GM21367 (cell line): ENCODE measurements around the gene PIEZO2.
"Not testable (repeated sequence)": the region's sequence is repeated elsewhere in the genome, so short reads cannot be mapped to it uniquely, and the experiment has no call there.

Experiments used
- ATAC-seq: cut with Tn5 transposase; IDR thresholded peaks from one replicate; pipeline ENCODE4 v1.9.1; 2021; ENCODE audit not compliant: unreplicated experiment

The PIEZO2 gene

DNA sequence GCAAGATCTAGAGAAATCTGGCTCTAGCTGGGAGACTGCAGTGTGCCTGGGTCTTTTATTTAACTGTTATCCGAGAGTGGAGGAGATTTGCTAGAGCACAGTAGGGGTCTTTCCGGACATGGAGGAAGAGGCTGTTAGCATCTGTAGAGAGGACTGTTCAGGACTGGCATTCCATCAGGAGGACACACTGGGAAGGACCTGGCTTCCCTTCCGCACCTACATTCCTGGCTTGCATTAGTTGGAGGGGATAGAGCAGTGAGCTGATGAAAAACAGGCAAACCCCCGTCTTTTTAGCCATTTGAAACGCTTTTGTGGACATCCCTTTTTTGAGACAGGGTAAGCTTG lies 874 bp upstream of the PIEZO2 start:
- ATAC-seq = no peak

DNA sequence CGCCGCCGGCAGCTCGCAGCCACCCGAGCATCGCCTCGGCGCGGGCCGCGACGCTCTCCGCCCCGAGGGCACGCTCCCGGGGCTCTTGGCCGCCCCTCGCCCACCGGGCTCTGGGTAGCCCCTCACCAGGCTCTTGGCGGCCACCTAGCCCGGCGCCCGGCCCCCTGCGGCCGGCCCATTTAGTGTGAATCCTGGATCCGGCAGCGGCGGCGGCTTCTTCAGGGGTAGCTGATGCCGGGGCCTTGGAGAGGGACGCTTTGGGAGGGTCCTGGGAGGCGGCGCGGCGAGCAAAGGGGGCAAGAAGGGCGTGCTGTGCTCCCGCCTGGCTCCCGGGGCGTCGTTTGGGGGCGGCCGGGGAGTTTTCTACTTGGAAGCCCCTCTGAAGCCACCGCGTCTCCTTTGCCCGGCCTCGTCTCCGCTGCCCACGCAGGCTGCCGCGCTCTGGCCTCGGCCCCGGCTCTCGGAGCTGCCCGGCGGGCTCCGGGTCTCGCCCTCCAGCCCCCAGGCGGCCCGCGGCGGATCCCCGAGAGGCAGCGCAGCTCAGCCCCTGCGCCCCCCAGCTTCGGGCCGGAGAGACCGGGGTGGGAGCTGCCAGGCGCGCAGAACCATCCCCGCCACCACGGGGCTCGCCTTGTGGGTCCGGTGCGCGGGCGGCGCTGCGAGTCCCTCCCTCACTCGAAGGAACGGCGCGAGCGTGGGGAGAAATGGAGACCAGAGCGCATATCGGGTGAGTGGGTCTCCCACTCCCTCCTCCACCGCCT lies 509 bp downstream of the PIEZO2 start:
- no peak for ATAC-seq

DNA sequence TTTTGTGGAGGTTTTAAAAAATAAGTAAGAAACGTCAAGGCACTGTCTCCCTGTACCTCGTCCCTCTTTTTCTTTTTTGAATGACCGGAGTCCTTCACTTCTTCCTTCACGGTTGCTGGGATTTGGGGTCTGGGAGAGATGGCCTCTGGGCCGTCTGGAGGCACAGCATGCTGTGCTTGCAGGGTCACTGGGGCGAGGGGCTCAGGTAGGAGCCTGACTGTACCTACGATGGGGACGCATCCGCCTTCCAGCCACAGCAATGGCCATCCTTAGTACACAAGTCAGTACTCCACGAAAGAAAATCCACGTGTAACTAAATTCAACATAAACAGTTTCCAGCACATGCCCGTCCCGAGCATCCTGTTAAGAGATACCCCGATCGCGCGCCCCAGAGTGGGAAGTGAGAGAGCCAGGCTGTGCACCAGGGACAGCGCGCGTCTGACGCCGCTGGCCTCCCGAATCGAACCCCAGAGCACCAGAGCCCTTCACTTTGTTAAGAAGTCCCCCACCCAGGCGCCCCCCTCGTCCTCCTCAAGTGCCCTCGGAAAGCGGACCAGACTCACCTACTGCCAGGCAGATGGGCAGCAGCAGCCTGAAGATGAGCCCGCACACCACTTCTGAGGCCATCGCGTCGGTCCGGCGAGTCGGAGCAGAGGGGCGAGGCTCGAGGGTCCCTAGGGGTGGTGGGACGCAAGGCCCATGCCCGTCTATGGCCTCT lies 1.2 kb downstream of the PIEZO2 start:
- no peak for ATAC-seq

DNA sequence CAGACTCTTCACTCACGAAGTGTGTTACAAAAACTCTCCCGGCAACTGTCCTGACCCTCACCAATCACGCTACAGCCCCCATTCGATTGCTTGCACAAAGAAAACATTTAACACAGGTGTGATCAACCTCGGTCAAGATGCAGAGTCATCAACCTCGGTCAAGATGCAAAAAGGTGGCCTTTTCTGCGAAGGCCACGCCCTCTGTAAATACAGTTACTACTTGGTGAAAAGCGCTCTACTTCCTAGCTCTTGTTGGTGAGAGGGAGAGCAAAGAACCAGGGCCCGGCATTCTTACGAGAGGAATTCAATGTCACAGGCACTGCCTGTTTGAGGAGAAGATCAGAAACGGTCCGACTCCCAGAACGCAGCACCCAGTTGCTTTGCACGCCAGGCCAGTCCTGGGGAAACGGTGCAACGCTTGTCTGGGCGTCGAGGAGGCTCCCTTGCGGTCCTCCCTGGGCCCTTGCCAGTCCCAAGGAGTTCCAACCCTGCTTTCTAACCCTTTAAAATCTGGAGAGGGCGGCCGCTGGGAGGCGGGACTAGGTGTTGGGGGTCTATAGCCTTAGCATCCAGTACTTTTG lies 1.9 kb downstream of the PIEZO2 start:
- no peak for ATAC-seq

DNA sequence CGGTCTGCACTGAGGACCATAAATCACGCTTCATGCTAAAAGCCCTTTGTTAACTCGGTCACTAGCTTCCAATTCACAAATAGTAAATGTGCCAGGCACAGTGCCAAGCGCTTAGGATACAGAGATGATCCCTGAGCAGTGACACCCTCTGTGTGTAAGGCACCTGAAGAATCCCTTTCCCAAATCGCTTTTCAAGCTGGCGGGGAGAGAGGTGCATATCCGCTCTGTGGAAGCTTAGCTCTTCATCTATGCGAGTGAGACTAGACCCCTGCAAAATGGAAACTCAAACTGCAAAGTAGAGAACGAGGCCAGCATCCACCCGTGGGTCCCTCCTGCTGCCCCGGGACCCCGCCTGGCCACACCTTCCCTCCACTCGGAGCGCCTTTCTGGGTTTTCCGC lies 2.4 kb downstream of the PIEZO2 start:
- no peak for ATAC-seq

DNA sequence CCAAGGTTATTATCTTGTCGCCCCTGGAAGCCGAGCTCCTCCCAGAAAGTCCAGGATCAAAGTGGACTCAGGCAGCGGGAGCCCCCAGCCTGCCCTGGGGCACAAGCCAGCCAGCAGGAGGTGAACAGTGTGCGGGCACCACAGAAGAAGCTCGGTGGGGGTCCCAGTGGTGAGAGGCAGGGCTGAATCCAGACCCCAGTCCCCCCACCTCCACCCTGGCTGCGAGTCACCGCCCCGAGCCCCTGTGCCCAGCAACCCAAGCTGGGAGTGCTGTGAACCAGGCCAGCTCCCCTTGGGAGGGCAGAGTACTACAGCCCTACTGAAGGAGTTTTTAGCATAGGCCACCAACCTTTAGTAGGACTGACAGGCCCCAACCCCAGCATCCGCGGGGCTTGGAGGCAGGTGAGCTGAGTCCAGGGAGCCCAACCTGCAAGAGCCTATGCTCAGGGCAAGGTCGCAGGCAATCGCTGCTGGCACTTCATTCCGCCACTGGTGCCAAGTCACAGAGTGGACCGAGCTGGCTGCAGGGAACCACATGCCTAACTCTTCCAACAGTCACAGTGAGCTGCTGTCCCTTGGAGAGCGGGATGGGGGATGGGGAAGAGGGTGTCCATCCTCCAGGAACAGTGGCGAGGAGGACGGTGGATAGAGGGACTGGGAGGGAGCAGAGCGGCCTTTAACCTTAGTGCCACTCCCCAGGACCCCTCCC lies 3.0 kb downstream of the PIEZO2 start:
- no peak for ATAC-seq

DNA sequence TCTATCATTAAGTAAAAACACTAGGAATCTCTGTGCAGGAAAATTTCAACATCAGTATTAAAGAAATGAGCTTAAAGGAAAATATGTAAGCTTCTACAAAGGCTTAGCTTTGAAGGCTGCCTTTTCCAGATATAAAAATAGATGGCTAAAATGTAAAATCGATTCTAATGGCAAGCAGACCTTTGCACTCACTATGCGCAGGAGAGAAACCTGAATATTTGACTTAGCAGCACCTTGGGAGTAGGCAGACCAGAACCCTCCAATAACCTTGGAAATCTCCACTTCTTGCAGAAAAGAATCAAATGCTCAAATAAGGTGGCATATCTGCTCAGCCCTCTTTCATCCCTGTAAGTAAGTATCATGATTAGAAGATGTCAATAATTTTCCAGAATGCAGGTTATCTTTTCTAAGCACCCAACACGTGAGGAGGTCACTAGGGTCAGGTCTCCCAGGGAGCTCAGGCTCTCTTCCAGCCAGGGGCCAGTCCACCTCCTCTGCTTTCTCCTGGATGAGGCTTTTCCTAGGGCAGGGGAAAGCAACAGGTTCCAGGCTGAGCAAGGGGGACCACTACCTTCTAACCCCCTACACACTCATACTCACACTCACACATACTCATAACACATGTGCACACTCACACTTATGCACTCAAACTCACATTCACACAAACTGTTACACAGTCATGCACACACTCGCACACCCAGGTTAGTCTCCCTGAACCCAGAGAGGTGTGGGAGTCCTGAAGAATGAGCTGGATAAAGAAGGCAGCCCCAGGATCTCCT lies 3.8 kb downstream of the PIEZO2 start:
- ATAC-seq = no peak

DNA sequence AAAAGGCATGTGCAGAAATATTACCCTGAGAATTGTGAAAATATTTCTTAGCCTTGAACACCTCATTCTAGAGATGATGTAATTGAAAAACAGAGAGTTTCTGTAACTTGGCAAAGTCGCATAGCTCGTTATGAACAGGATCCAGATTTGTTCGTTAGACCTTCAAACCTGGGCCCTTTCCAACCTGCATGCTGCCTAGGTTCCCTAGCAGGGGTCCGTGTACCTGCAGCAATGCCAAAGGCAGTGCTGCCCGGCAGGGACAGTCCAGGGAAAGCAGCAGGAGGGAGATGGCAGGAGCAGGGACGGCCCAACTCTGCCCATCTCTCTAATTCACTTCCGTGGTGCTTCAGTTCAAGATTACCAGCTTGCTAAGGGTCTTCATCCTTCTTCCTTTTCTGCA lies 12.0 kb downstream of the PIEZO2 start:
- no peak for ATAC-seq

DNA sequence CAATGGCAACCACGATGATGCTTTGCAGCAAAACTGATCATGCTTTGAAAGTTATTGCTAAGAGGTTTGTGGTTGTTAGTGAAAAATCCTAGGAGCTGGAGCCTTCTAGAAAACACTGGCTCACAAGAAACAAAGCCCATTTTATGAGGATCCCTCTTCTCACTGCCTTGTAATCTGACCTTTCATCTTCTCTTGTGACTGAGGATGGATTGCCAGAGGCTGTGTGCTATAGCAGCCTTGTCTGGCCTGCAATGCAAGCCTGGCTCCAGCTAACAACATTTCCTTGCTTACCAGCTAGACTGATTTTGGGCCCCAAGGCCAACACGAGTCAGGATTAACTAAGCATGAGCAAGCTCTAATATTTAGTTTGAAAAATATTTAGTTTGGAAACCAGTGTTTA lies 13.1 kb downstream of the PIEZO2 start:
- ATAC-seq = no peak

DNA sequence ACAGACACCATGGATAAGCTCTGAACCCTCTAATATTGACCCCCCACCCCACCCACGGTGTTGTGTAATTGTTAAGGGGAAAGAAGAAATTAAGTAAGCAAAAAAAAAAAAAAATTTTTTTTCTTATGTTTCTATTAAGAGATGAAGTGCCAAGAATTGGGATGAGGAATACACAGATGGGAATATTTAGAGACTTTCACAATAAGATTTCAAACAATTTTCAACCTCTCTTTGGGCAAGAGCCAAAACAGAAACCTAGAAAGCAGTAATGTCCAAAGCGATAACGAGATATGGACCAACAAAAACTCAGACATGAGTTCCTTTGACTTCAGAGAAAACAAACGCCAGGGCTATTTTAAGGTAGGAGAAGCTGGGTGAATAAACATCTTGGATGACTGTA lies 14.4 kb downstream of the PIEZO2 start:
- ATAC-seq = no peak

DNA sequence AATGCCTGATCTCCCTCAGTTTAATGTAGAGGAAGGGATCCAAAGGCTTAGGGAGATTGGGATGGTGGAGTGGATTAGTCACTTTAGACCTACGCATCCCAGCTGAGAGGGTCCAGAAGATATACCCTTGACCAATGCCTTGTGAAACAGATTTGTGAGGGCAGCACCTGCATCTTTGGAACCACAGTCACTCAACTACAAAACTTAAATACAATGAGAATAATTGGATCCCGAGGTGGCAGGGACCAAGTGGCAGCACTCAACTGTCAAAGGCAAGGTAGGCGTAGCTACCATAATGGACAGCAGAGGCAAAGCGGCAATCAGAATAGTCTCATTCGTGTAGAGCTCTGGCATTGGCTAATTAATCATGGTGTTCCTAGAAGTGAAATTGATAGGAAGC lies 20.3 kb downstream of the PIEZO2 start:
- ATAC-seq = not testable (repeated sequence)

DNA sequence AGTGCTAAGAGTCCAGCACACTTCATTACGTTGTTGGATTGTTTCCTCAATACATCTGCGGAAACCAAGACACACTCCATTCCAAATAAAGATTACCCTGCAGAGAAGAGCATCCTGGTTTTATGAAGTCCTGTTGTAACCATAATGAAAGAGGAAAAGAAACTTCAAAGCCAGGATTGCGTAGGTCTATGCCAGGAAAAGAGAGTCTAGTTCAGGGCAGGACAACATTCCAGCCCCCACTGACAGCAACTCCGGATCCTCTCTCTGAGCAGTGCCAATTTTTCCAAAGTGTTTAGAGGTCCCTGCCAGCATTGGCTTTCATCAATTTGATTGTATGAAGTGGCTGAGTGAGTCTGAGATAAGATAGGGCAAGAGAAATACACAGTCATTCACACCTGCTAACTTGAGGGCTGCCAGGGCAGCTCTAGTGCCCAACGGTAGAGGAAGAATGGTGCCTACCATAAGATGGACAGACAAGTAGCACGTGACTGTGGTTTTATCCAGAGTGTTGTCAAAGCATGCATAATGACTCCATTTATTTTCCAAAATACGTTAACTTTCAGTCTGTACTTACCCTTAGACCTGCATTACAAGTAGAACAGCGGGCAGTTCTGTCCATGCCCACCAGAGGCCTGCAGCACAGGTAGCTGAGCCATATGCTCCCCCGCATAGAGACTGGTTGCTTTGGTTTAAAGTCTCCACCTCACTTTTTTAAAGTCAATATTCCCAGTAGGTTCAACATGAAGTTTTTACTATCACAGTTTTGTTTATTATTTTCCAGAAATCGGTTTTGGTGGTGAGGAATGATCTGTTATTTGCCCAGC lies 23.7 kb downstream of the PIEZO2 start:
- no peak for ATAC-seq

DNA sequence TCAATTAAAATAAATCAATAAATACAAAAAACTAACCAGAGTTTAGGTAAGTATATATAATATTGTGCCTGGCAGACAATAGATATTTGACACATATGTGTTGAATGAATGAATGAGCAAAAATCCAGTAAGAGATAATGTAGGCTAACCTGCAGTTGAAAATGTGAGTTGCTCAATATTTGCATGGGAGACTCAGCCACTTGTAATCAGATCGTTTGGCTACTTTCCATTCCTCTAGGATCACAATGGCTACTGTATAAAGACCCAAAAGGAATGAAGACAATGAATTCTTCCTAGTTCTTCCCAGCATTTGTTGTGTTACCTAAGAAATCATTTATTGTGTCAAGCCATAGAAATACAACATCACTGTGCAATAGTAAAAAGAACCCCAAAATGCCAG lies 25.3 kb downstream of the PIEZO2 start:
- no peak for ATAC-seq

DNA sequence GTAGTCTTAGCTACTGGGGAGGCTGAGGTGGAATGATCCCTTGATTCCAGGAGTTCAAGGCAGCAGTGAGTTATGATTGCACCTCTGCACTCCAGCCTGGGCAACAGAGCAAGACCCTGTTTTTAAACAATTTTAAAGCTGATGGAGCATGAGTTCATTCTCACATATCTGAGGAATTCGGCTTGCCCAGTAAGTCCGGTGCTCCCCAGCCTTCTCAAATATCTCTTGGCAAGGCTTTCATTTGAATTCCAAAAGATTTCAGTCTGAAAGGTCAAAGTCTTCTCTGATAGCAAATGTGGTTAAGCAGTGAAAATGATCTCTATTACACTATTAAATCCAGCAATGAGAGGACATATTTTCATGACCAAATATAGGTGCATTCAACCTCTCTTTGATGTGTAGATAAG lies 27.9 kb downstream of the PIEZO2 start:
- no peak for ATAC-seq

DNA sequence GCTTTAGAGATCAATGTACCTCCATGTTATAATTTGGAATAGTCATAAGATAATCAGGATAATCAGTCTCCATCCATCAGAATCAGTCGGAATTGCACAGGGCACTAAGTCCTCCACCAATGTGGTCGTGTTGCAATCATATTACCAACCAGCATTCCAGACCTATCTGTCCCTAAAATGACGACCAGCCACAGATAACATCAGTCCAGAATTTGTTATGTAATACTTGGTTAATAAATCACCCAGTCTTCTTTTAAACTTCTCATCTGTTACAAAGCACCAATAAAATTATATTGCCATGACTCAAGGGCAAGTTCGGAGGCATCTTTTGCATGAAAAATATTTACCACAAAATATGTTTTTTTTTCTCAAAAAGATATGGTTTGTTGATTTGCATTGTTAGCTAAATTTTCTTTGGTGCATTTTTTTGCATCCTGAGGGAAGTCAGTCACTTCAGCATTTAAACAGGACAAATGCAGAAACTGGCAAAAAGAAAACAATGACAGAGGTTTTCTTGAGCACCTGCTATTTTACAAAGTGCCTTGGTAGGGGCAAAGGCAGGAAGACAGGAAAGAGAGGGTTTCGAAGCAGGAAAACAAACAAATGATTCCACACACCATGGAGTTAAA lies 29.3 kb downstream of the PIEZO2 start:
- no peak for ATAC-seq

DNA sequence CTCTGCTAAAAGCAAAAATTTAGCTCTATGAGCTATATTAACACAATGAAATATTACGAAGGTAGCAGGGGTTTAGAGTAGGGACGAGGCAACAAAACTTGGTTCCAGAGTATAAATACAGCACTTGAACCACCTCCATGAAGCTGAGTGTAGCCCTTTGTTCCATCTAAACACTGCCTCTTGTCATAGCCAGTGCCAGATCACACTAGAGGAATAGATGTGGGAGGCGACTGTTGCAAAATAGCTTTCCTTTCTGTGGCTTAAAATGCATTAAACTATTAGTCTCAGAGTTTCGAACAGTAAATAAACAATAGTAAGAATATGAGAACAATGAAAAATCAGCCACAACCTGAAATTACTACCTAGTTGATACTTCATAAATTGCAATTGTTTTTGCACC lies 29.8 kb downstream of the PIEZO2 start:
- ATAC-seq = no peak

DNA sequence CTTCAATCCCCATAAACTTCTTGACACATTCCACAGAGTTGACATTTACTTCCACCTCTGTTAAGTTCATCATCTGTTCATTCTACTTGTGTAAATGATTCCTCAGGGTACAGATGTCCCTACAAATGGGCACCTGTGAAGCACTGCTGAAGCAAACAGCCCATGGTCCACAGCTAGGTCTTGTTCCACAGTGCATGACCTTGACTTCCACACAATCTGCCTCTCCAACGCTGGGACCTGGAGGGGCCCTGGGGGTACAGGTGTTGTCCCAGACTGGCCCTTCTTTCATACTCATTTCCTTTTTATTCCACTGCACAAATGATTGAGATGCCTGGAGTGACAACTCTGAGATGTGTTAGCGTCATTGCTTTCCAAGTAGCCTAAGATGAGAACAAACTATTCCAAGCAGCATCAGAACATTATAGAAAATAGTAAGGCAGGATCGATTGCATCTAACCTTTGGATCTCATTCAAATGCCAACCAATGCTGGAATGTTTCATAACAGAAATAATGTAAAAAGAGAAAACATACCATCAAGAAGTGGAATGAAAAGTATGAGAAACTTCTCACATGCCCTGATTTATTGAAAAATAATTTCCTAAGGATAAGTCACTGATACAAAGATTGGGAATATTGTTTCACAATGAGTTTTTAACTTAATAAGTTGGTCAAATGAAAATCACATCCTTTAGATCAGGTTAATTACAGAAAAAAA lies 31.2 kb downstream of the PIEZO2 start:
- no peak for ATAC-seq

DNA sequence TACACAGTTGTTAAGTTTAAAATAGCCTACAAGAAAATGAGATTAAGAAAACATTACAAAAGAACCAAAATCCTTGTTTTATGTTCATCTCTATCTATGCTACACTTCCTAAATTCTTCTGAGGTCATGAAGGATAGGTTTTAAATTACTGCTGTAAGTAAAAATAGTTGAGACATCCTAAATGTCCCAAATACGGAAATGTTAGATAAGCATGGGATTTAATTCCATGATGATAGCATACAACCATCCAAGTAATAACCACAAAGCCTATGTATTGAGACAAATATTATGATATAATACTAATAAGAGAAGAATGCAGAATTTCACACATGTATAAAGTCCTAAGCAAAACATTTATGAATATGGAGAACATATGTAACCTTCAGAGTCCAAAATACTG lies 34.1 kb downstream of the PIEZO2 start:
- no peak for ATAC-seq

DNA sequence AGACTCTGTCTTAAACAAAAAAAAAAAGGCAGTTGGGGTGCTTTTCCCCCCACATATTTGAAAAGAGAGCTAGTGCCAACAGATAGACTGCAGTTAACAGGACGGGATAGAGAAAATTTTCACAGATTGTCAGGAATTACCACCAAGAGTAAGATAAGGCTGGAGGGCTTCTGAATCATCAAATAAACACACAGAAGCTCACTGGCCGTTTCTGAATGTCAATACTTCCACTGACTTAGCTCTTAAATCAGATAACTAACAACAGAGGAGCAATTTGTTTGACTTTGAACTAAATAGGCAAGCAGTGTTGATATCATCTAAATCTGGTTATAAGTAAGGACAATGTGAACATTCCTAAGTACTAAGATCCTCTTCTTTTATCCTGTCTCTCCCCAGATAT lies 34.7 kb downstream of the PIEZO2 start:
- ATAC-seq = no peak
